ENCODE data around the gene ACOT11.

The ACOT11 gene

GRCh38 chr1:54611621-54612020, 63.6 kb downstream of the ACOT11 start:
- DNase-seq, result no peak
- Histone ChIP-seq H3K79me2 (ENCODE audit: low read length) (no peaks in the 10 kb centered on the region), H3K9me2 (replicated peaks; ENCODE audit: insufficient read depth, low read length) (no peaks in the 10 kb centered on the region), H3K9me3 (replicated peaks; ENCODE audit: insufficient read depth, low read length) (no peaks in the 10 kb centered on the region), H3K27me3 (replicated peaks; ENCODE audit: insufficient read depth, low read length) (no peaks in the 10 kb centered on the region), H3K36me3 (replicated peaks; ENCODE audit: insufficient read depth, low read length) (no peaks in the 10 kb centered on the region), H3K27ac (ENCODE audit: low read length) (no peak overlapping the region), H3F3A (ENCODE audit: insufficient read depth, low read length) (no peaks in the 10 kb centered on the region), H2AFZ (ENCODE audit: low read length) (no peak overlapping the region), H3K4me1 (ENCODE audit: low read length) (no peaks in the 10 kb centered on the region), H4K20me1 (ENCODE audit: insufficient read depth, low read length) (no peaks in the 10 kb centered on the region), H3K9ac (ENCODE audit: low read length) (no peak overlapping the region), H3K4me2 (ENCODE audit: low read depth, low read length) (no peak overlapping the region), H3K4me3 (ENCODE audit: low read length) (no peak overlapping the region)
- TF ChIP-seq EZH2phosphoT487 (IDR thresholded peaks at IDR 0.05; ENCODE audit: low read length) (no peak), EZH2 (optimal IDR thresholded peaks at IDR 0.05; ENCODE audit: low read depth, low read length) (no peak), CTCF (IDR thresholded peaks at IDR 0.05; ENCODE audit: low read length) (no peak)

GRCh38 chr1:54614024-54614423, 66.0 kb downstream of the ACOT11 start:
- no peak for DNase-seq
- TF ChIP-seq CTCF (IDR thresholded peaks at IDR 0.05; ENCODE audit: low read length), result no peak
- TF ChIP-seq EZH2 (optimal IDR thresholded peaks at IDR 0.05; ENCODE audit: low read depth, low read length), result no peak
- TF ChIP-seq EZH2phosphoT487 (IDR thresholded peaks at IDR 0.05; ENCODE audit: low read length), result no peak
- H3K4me1 ChIP-seq (ENCODE audit: low read length), result no peaks in the 10 kb centered on the region

GRCh38 chr1:54614563-54614962, 66.5 kb downstream of the ACOT11 start:
- Histone ChIP-seq H3K27me3 (replicated peaks; ENCODE audit: insufficient read depth, low read length) (no peaks in the 10 kb centered on the region), H3F3A (ENCODE audit: insufficient read depth, low read length) (no peaks in the 10 kb centered on the region), H3K4me3 (ENCODE audit: low read length) (no peak overlapping the region), H3K36me3 (replicated peaks; ENCODE audit: insufficient read depth, low read length) (no peaks in the 10 kb centered on the region), H4K20me1 (ENCODE audit: insufficient read depth, low read length) (no peaks in the 10 kb centered on the region), H3K9ac (ENCODE audit: low read length) (no peak overlapping the region), H2AFZ (ENCODE audit: low read length) (no peak overlapping the region), H3K4me1 (ENCODE audit: low read length) (no peaks in the 10 kb centered on the region), H3K27ac (ENCODE audit: low read length) (no peak overlapping the region), H3K79me2 (ENCODE audit: low read length) (no peaks in the 10 kb centered on the region), H3K4me2 (ENCODE audit: low read depth, low read length) (no peak overlapping the region), H3K9me3 (replicated peaks; ENCODE audit: insufficient read depth, low read length) (no peaks in the 10 kb centered on the region), H3K9me2 (replicated peaks; ENCODE audit: insufficient read depth, low read length) (no peaks in the 10 kb centered on the region)
- DNase-seq, result no peak
- no peak for TF ChIP-seq CTCF (IDR thresholded peaks at IDR 0.05; ENCODE audit: low read length)
- TF ChIP-seq EZH2phosphoT487 (IDR thresholded peaks at IDR 0.05; ENCODE audit: low read length), result no peak
- TF ChIP-seq EZH2 (optimal IDR thresholded peaks at IDR 0.05; ENCODE audit: low read depth, low read length), result no peak

More at GRCh38 chr1:54614024-54614423, 66.0 kb downstream of the ACOT11 start:
- no peak overlapping the region for H3K4me3 ChIP-seq (ENCODE audit: low read length)
- H3K79me2 ChIP-seq (ENCODE audit: low read length), result no peaks in the 10 kb centered on the region
- no peak overlapping the region for H3K4me2 ChIP-seq (ENCODE audit: low read depth, low read length)
- no peak overlapping the region for H3K9ac ChIP-seq (ENCODE audit: low read length)
- H3K9me3 ChIP-seq (replicated peaks; ENCODE audit: insufficient read depth, low read length), result no peaks in the 10 kb centered on the region
- no peaks in the 10 kb centered on the region for H3K27me3 ChIP-seq (replicated peaks; ENCODE audit: insufficient read depth, low read length)
- no peaks in the 10 kb centered on the region for H3K36me3 ChIP-seq (replicated peaks; ENCODE audit: insufficient read depth, low read length)
- no peak overlapping the region for H3K27ac ChIP-seq (ENCODE audit: low read length)
- H4K20me1 ChIP-seq (ENCODE audit: insufficient read depth, low read length), result no peaks in the 10 kb centered on the region
- no peak overlapping the region for H2AFZ ChIP-seq (ENCODE audit: low read length)
- H3F3A ChIP-seq (ENCODE audit: insufficient read depth, low read length), result no peaks in the 10 kb centered on the region
- no peaks in the 10 kb centered on the region for H3K9me2 ChIP-seq (replicated peaks; ENCODE audit: insufficient read depth, low read length)

All from MM.1S (cell line).